GM23248 (cell line): ENCODE data around the gene KDM1A. TPM values are rescaled to one million over a fixed set of nuclear protein-coding genes. Genes with fewer than 3 reads are reported as not detected.
A peak's percentile ranks its signal among the peaks of the same experiment; 100 is the strongest.

Experiments
- DNase-seq: peaks from one replicate; pipeline ENCODE4 v3.0.0-alpha.2; 2015
- H2AFZ ChIP-seq: fragments of 200-600 bp; sonication (generic); 2 replicates; pipeline ENCODE4 v1.6.1; 2016; ENCODE audit warnings: antibody characterized with exemption
- H3F3A ChIP-seq: fragments of 200-600 bp; sonication (generic); 2 replicates; pipeline ENCODE4 v1.6.1; 2016; ENCODE audit warnings: mild to moderate bottlenecking, antibody characterized with exemption, mixed run types; ENCODE audit not compliant: insufficient read depth
- H3K27ac ChIP-seq: fragments of 200-600 bp; sonication (generic); 2 replicates; pipeline ENCODE4 v1.5.1; 2016; ENCODE audit warnings: mild to moderate bottlenecking
- H3K27me3 ChIP-seq: fragments of 200-600 bp; sonication (generic); replicated peaks from 2 replicates; pipeline ENCODE4 v1.6.1; 2016; ENCODE audit warnings: mild to moderate bottlenecking; ENCODE audit not compliant: insufficient read depth
- H3K36me3 ChIP-seq: fragments of 200-600 bp; sonication (generic); 2 replicates; pipeline ENCODE4 v1.6.1; 2016; ENCODE audit warnings: low read depth, mild to moderate bottlenecking
- H3K4me1 ChIP-seq: fragments of 200-600 bp; sonication (generic); 2 replicates; pipeline ENCODE4 v1.6.1; 2016; ENCODE audit warnings: mild to moderate bottlenecking; ENCODE audit not compliant: insufficient read depth
- H3K4me2 ChIP-seq: fragments of 200-600 bp; sonication (generic); one replicate; pipeline ENCODE4 v1.6.1; 2016; ENCODE audit warnings: mild to moderate bottlenecking; ENCODE audit not compliant: unreplicated experiment
- H3K4me3 ChIP-seq: fragments of 200-600 bp; sonication (generic); 2 replicates; pipeline ENCODE4 v1.5.1; 2016; ENCODE audit warnings: mild to moderate bottlenecking
- H3K79me2 ChIP-seq: fragments of 200-600 bp; sonication (generic); 2 replicates; pipeline ENCODE4 v1.6.1; 2016; ENCODE audit warnings: mild to moderate bottlenecking; ENCODE audit not compliant: insufficient read depth
- H3K9ac ChIP-seq: fragments of 200-600 bp; sonication (generic); 2 replicates; pipeline ENCODE4 v1.6.1; 2016; ENCODE audit warnings: mild to moderate bottlenecking
- H3K9me2 ChIP-seq: fragments of 200-600 bp; sonication (generic); 2 replicates; pipeline ENCODE4 v1.6.1; 2016; ENCODE audit warnings: mixed run types, mild to moderate bottlenecking, moderate library complexity; ENCODE audit not compliant: insufficient read depth
- H3K9me3 ChIP-seq: fragments of 200-600 bp; sonication (generic); one replicate; pipeline ENCODE4 v1.6.1; 2017; ENCODE audit warnings: low read depth
- H4K20me1 ChIP-seq: fragments of 200-600 bp; sonication (generic); 2 replicates; pipeline ENCODE4 v1.6.0; 2016; ENCODE audit not compliant: insufficient read depth
- EZH2 ChIP-seq: fragments of 200-600 bp; sonication (generic); IDR thresholded peaks from 2 replicates; pipeline ENCODE4 v1.6.1; 2018; ENCODE audit warnings: antibody characterized with exemption, mild to moderate bottlenecking; ENCODE audit not compliant: insufficient read depth, poor library complexity, severe bottlenecking
- EZH2phosphoT487 ChIP-seq: fragments of 200-600 bp; sonication (generic); IDR thresholded peaks from 2 replicates; pipeline ENCODE4 v1.6.1; 2018; ENCODE audit warnings: antibody characterized with exemption, moderate library complexity, mild to moderate bottlenecking, low read depth; ENCODE audit not compliant: insufficient read depth
- whole genome bisulfite sequencing, 2 experiments: methylation state at CpG; one replicate each; pipeline ENCODE4 v1.1.6; 2015 to 2017; ENCODE audit warnings: low lambda C conversion rate in 2 of 2, low coverage in 1 of 2; ENCODE audit errors: missing lambda C conversion rate in 2 of 2; 5-methylcytosine and 5-hydroxymethylcytosine counted together
- in situ Hi-C: fragments of 300-500 bp; cut with MboI; formaldehyde crosslinking; loops from 2 replicates; pipeline ENCODE4 v1.15.0; 2020
- polyA plus RNA-seq: library from polyadenylated mRNA; unstranded; fragments of >200 nt; fragmentation: Nextera tagmentation; extraction: Ambion mirVana; gene quantifications from 2 replicates; pipeline ENCODE4 v1.2.1, GENCODE V29; 2016
- total RNA-seq: library from RNA; depleted of rRNA; stranded (reverse); fragments of >200 nt; shearing (Covaris generic); gene quantifications from 2 replicates; pipeline ENCODE4 v1.2.3, GENCODE V29; 2014

Gene KDM1A
- total and polyA plus RNA-seq, 2 experiments from 2014 or later: 30.3 to 62.5 TPM

DNA sequence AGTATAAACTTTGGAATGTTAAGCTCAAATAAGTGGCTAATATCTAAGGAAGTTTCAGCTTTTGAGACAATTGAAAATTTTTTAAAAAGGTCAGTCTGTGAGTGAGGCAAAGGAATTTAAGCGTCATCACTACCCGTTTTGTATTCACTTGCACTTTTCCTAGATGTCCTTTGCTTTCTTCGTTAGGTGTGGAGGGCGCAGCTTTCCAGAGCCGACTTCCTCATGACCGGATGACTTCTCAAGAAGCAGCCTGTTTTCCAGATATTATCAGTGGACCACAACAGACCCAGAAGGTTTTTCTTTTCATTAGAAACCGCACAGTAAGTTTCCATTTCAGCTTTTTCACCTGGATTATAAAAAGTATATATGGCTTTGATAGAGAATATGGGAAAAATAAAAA, 30.9 kb downstream of the KDM1A start:
- TF ChIP-seq EZH2: no peak
- TF ChIP-seq EZH2phosphoT487: no peak
- Histone ChIP-seq H2AFZ (no peak overlapping the region), H3K36me3 (peaks cover 13% of the 10 kb centered on the region), H3F3A (no peaks in the 10 kb centered on the region), H3K4me1 (no peaks in the 10 kb centered on the region), H3K9me3 (no peaks in the 10 kb centered on the region), H3K4me3 (no peak overlapping the region), H3K79me2 (peaks cover 92% of the 10 kb centered on the region), H3K9ac (no peak overlapping the region), H3K9me2 (no peaks in the 10 kb centered on the region), H3K4me2 (no peak overlapping the region), H3K27me3 (no peaks in the 10 kb centered on the region), H3K27ac (no peak overlapping the region), H4K20me1 (no peaks in the 10 kb centered on the region)
- no peak for DNase-seq
- WGBS, 2 experiments: 97% methylated on average over 7 of the region's 7 CpGs
- in situ Hi-C loops: no loop called here

DNA sequence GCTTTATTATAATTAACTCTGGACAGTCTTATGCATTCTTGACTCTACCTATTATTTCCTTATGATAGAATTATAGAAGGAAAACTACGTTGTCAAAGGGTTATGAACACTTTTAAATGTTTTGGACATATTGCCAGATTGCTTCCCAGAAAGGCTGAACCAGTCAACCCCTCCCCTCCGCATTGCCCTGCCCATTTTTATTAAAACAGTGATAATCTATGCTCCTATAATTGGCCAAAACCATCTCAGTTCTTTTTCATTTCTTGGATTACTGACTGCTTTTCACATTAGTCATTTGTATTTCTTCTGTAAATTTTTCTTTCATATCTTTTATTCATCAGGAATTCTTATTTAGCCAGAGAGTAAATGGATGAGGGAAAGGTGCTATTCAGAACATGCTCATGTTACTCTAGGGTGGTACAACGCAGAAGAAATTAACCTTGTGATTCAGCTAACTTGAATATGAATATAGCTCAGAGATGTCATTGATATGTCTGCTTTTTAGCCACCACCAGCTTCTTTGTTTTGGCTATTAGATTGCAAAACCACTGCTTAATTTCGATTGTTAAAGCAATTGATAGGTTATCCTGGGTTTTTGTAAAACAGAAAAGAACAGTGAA, 32.1 kb downstream of the KDM1A start:
- H3K4me2 ChIP-seq: no peak overlapping the region
- no peaks in the 10 kb centered on the region for H3K9me2 ChIP-seq
- WGBS, 2 experiments: 85 to 86% methylated on average over 4 of the region's 4 CpGs
- no peaks in the 10 kb centered on the region for H3K27me3 ChIP-seq
- H3K36me3 ChIP-seq: peaks cover 18% of the 10 kb centered on the region
- DNase-seq: no peak
- no peak overlapping the region for H3K4me3 ChIP-seq
- H3K4me1 ChIP-seq: no peaks in the 10 kb centered on the region
- no peak overlapping the region for H3K9ac ChIP-seq
- no peaks in the 10 kb centered on the region for H3K9me3 ChIP-seq
- no peak overlapping the region for H3K27ac ChIP-seq
- TF ChIP-seq EZH2 (no peak), EZH2phosphoT487 (no peak)
- H3K79me2 ChIP-seq: peaks cover 83% of the 10 kb centered on the region
- in situ Hi-C loops: no loop called here
- H3F3A ChIP-seq: no peaks in the 10 kb centered on the region
- H2AFZ ChIP-seq: no peak overlapping the region
- H4K20me1 ChIP-seq: no peaks in the 10 kb centered on the region

DNA sequence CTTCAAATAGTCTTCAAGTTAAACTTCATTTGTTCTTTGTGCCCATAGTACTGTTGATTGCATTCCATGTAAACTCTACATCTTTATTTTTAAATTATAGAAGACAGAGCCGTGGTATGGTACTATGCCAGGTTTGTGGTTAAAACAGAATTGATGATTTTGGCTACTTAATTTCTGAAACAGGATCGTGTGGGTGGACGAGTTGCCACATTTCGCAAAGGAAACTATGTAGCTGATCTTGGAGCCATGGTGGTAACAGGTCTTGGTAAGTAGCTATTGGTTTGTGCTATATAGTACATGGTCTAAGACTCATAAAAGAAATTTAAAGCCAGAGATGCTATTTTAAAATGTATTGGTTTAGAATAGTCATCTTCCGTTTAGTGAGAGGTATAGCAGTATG, 38.0 kb downstream of the KDM1A start:
- no peak overlapping the region for H3K27ac ChIP-seq
- peaks cover 53% of the 10 kb centered on the region for H3K36me3 ChIP-seq
- 0 out of 2 replicates have a peak, but pooled peaks cover 6% of the 10 kb centered on the region for H3K4me1 ChIP-seq
- no peak overlapping the region for H3K4me3 ChIP-seq
- H4K20me1 ChIP-seq: no peaks in the 10 kb centered on the region
- peaks cover 31% of the 10 kb centered on the region for H3K79me2 ChIP-seq
- in situ Hi-C loops: no loop called here
- 93 to 96% methylated on average over 5 of the region's 5 CpGs for WGBS, 2 experiments
- H3K9me2 ChIP-seq: no peaks in the 10 kb centered on the region
- no peak overlapping the region for H3K4me2 ChIP-seq
- no peak for DNase-seq
- H3K9me3 ChIP-seq: no peaks in the 10 kb centered on the region
- H3K27me3 ChIP-seq: no peaks in the 10 kb centered on the region
- H3K9ac ChIP-seq: no peak overlapping the region
- peaks cover 15% of the 10 kb centered on the region for H3F3A ChIP-seq
- TF ChIP-seq EZH2phosphoT487 (no peak), EZH2 (no peak)
- no peak overlapping the region for H2AFZ ChIP-seq

DNA sequence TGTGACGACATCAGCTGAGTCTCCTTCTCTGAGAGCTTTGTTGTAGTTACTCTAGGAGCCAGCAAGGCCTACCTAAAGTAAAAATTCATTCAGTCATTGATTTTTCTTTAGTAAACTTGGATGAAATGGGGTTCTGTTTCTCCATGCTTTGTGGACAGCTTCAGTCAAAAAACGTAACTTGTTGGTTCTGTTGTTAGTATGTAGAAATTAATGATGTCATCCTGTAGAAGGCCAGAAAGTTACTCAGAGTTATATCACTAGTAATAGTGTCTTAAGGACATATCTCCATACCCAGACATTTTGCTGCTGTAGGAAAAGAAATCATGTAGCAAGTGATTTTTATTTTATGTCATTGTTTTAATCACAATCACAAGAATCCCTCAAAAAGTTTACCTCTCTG, 43.0 kb downstream of the KDM1A start:
- H3F3A ChIP-seq: peaks cover 15% of the 10 kb centered on the region
- TF ChIP-seq EZH2: no peak
- TF ChIP-seq EZH2phosphoT487: no peak
- no peak overlapping the region for H3K4me2 ChIP-seq
- no peaks in the 10 kb centered on the region for H3K9me2 ChIP-seq
- no peaks in the 10 kb centered on the region for H3K9me3 ChIP-seq
- in situ Hi-C loops: no loop called here
- no peak overlapping the region for H3K9ac ChIP-seq
- H4K20me1 ChIP-seq: 0 out of 2 replicates have a peak, but pooled peaks cover 2% of the 10 kb centered on the region
- H3K4me3 ChIP-seq: no peak overlapping the region
- peaks cover 32% of the 10 kb centered on the region for H3K36me3 ChIP-seq
- no peak overlapping the region for H2AFZ ChIP-seq
- H3K27me3 ChIP-seq: no peaks in the 10 kb centered on the region
- 0 out of 2 replicates have a peak, but pooled peaks cover 11% of the 10 kb centered on the region for H3K4me1 ChIP-seq
- DNase-seq: peak; percentile 65
- 57 to 62% methylated on average over 2 of the region's 2 CpGs for WGBS, 2 experiments
- H3K79me2 ChIP-seq: peaks cover 17% of the 10 kb centered on the region; the same call in 1 of the 2 replicates
- peak overlapping the region; percentile 52 for H3K27ac ChIP-seq
